ENCODE measurements around the gene ACOXL.

DNA sequence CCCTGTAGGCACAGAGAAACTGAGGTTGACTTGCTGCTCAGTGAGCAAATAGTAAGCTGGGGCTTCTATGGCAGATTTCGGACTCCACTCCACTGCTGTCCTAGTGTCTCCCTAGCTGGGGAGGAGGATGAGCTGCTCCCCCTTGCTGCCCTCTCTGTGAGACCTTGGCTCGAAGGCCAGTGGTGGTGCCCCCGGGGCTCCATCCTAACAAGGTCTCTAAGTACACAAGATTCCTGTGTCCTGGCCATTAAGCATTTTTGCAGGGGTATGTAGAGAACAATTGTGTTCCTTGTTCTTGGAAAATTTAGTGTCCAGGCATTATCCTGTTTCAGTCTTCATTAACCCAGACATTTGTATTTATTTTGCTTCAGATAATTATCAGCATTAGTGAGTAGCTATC lies 367.0 kb downstream of the ACOXL start:
- TF ChIP-seq POLR2AphosphoS5 (IDR thresholded peaks at IDR 0.05; ENCODE audit: low read depth, low read length) (no peak), GTF2F1 (IDR thresholded peaks at IDR 0.05; ENCODE audit: borderline replicate concordance, low read depth, low read length) (no peak)
